ENCODE data around the gene EPAS1. TPM values are rescaled to one million over a fixed set of nuclear protein-coding genes. Genes with fewer than 3 reads are reported as not detected.

The EPAS1 gene
- total RNA-seq, 2 donors from 2014 or later: 517 to 667 TPM

GRCh38 chr2:46413111-46413510, 115.9 kb downstream of the EPAS1 start:
- H3K4me3 ChIP-seq: no peak overlapping the region
- no peaks in the 10 kb centered on the region for H3K27me3 ChIP-seq (replicated peaks; ENCODE audit: insufficient read depth)
- H3K36me3 ChIP-seq: no peaks in the 10 kb centered on the region

GRCh38 chr2:46413631-46414030, 116.4 kb downstream of the EPAS1 start:
- TF ChIP-seq CTCF (IDR thresholded peaks at IDR 0.05): no peak
- Histone ChIP-seq H3K27me3 (replicated peaks; ENCODE audit: insufficient read depth) (no peaks in the 10 kb centered on the region), H3K4me1 (ENCODE audit: control insufficient read depth in 1 of 2, low read depth in 2 of 2) (peaks cover 0 to 20% of the 10 kb centered on the region in 2 donors), H3K36me3 (no peaks in the 10 kb centered on the region), H3K27ac (no peak overlapping the region), H3K9me3 (peaks cover 17% of the 10 kb centered on the region), H3K4me3 (no peak overlapping the region)
- DNase-seq (ENCODE audit: low spot score) (no peak), ATAC-seq (ENCODE audit: insufficient number of reproducible peaks, low FRiP score, low read depth) (no peak)

More at GRCh38 chr2:46413111-46413510, 115.9 kb downstream of the EPAS1 start:
- peaks cover 15% of the 10 kb centered on the region for H3K9me3 ChIP-seq
- H3K4me1 ChIP-seq (ENCODE audit: control insufficient read depth in 1 of 2, low read depth in 2 of 2): peaks cover 0 to 25% of the 10 kb centered on the region in 2 donors
- DNase-seq (ENCODE audit: low spot score) (no peak), ATAC-seq (ENCODE audit: insufficient number of reproducible peaks, low FRiP score, low read depth) (no peak)
- no peak for TF ChIP-seq CTCF (IDR thresholded peaks at IDR 0.05)
- no peak overlapping the region for H3K27ac ChIP-seq

- ATAC-seq (ENCODE audit: insufficient number of reproducible peaks, low FRiP score, low read depth) (no peak), DNase-seq (ENCODE audit: low spot score) (no peak)
- H3K4me3 ChIP-seq: no peak overlapping the region
- peaks cover 17% of the 10 kb centered on the region for H3K9me3 ChIP-seq
- no peaks in the 10 kb centered on the region for H3K27me3 ChIP-seq (replicated peaks; ENCODE audit: insufficient read depth)
- no peak for TF ChIP-seq CTCF (IDR thresholded peaks at IDR 0.05)
- H3K36me3 ChIP-seq: no peaks in the 10 kb centered on the region
- H3K27ac ChIP-seq: no peak overlapping the region
- H3K4me1 ChIP-seq (ENCODE audit: control insufficient read depth in 1 of 2, low read depth in 2 of 2): peaks cover 0 to 9% of the 10 kb centered on the region in 2 donors
Measured at GRCh38 chr2:46414701-46415100, 117.5 kb downstream of the EPAS1 start.

- DNase-seq (ENCODE audit: low spot score) (no peak), ATAC-seq (ENCODE audit: insufficient number of reproducible peaks, low FRiP score, low read depth) (no peak)
- H3K4me3 ChIP-seq: no peak overlapping the region
- no peaks in the 10 kb centered on the region for H3K36me3 ChIP-seq
- no peaks in the 10 kb centered on the region for H3K4me1 ChIP-seq (ENCODE audit: control insufficient read depth in 1 of 2, low read depth in 2 of 2)
- H3K27ac ChIP-seq: no peak overlapping the region
- TF ChIP-seq CTCF (IDR thresholded peaks at IDR 0.05): no peak
- no peaks in the 10 kb centered on the region for H3K27me3 ChIP-seq (replicated peaks; ENCODE audit: insufficient read depth)
- peaks cover 17% of the 10 kb centered on the region for H3K9me3 ChIP-seq
Measured at GRCh38 chr2:46416280-46416679, 119.1 kb downstream of the EPAS1 start.

GRCh38 chr2:46416739-46417403, 119.7 kb downstream of the EPAS1 start:
- Histone ChIP-seq H3K27me3 (replicated peaks; ENCODE audit: insufficient read depth) (no peaks in the 10 kb centered on the region), H3K4me1 (ENCODE audit: control insufficient read depth in 1 of 2, low read depth in 2 of 2) (no peaks in the 10 kb centered on the region), H3K36me3 (no peaks in the 10 kb centered on the region), H3K9me3 (peaks cover 17% of the 10 kb centered on the region), H3K4me3 (no peak overlapping the region), H3K27ac (no peak overlapping the region)
- DNase-seq (ENCODE audit: low spot score) (no peak), ATAC-seq (ENCODE audit: insufficient number of reproducible peaks, low FRiP score, low read depth) (no peak)
- no peak for TF ChIP-seq CTCF (IDR thresholded peaks at IDR 0.05)

Measured in thoracic aorta (tissue), 2 donors.